ENCODE data around the gene BTBD16.

DNA sequence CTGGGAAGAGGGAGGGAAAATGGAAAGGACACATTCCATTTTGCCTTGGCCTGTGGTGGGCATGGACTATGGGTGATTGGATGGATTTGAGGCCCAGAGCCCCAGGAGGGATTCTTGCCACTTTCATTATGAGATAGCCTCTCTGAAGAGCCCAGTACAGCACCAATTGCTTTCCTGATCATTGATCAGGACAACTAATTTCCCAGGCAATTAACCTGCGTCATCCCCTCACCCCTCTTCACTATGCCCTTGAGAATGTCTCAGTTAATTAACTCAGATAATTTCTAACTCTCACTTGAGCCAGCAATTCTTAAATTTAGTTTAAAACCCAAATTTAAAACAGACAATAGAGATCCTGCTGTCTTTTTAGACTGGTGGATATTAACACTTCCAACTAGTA is 90.0 kb downstream of the BTBD16 start:
- no peak for TF ChIP-seq ZNF274 (IDR thresholded peaks at IDR 0.05; ENCODE audit: low read depth, low read length)
- TF ChIP-seq YY1 (IDR thresholded peaks at IDR 0.05; ENCODE audit: insufficient read depth, insufficient read length) = no peak
